HG02759 (cell line): ENCODE results near the gene HACD1.
"Not testable (repeated sequence)": the region's sequence is repeated elsewhere in the genome, so short reads cannot be mapped to it uniquely, and the experiment has no call there.

Source experiments
- ATAC-seq: cut with Tn5 transposase; IDR thresholded peaks from one replicate; pipeline ENCODE4 v1.9.1; 2021; ENCODE audit warnings: mild to moderate bottlenecking, moderate library complexity; ENCODE audit not compliant: unreplicated experiment

HACD1 gene

GRCh38 chr10:17643755-17644484 is 26.7 kb upstream of the HACD1 start, which contains the start of gene STAM:
TSS of gene STAM (plus strand) at chr10:17644151. CDS start at chr10:17644340, 189 bp downstream.
- peak; percentile 87 for ATAC-seq

GRCh38 chr10:17643339-17643754 is 26.2 kb upstream of the HACD1 start:
- peak; percentile 28 for ATAC-seq

- ATAC-seq: no peak
Measured at GRCh38 chr10:17640331-17640816, 23.2 kb upstream of the HACD1 start.

GRCh38 chr10:17637869-17638268 is 20.7 kb upstream of the HACD1 start:
- ATAC-seq: no peak

- ATAC-seq: no peak
Measured at GRCh38 chr10:17633353-17633752, 16.2 kb upstream of the HACD1 start.

DNA sequence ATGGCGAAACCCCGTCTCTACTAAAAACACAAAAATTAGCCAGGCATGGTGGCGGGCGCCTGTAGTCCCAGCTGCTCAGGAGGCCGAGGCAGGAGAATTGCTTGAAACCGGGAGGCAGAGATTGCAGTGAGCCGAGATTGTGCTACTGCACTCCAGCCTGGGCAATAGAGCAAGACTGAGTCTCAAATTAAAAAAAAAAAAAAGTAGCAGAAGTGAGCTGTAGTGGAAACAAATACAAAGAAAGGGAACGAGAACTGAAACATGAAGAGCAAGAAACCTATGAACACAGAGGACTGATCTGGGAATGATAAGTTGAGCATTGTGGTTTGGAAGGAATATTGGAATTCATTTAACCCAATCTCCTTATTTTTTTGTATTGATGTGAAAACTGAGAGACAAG is 15.4 kb upstream of the HACD1 start:
- ATAC-seq: not testable (repeated sequence)

DNA sequence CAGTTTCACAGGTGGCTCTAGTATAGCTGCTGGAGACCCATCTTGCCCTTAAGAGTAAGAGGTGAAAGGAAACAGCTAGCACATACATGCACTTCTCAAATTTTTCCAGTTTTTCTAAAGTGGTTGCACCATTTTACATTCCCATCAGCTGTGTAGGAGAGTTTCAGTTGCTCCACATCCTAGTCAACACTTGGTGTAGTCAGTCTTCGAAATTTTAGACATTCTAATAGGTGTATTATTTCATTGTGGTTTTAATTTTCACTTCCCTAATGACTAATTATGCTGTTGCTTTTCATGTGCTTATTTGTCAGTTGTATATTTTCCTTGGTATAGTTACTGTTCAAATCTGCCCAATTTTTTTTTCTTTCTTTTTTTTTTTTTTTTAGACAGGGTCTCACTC is 9.5 kb upstream of the HACD1 start:
- ATAC-seq: no peak

DNA sequence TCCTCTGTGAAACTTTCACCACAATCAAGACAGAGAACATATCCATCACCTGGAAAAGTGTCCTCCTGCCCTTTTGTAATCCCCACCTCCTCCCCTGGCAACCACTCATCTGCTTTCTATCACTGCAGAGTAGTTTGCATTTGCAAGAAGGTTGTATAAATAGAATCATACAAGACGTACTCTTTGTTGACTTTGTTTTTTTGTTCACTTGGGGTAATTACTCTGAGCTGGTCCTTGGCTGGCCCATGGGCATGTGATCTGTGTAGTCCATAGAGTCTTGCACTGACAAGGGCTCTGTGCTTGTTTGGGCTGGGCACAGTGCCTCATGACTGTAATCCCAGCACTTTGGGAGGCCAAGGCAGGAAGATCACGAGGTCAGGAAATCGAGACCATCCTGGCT is 7.8 kb upstream of the HACD1 start:
- no peak for ATAC-seq

DNA sequence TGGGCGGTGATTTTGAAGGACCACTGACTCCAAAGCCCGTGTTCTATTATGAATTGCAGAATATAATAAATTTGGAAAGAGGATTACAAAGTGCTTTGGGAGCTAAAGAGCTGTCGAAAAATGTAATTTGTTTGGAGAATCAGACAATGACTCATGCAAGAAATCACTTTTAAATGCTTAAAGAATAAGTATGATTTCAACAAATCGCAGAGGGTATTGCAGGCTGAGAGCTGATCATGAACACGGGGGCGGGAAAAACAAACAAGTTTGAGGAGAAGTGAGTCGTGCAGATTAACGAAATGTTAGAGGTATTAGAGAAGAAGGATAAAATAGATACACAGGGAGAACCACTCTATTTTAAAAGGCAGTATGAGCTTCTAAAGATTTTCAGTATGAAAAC is 4.9 kb upstream of the HACD1 start:
- ATAC-seq: no peak

DNA sequence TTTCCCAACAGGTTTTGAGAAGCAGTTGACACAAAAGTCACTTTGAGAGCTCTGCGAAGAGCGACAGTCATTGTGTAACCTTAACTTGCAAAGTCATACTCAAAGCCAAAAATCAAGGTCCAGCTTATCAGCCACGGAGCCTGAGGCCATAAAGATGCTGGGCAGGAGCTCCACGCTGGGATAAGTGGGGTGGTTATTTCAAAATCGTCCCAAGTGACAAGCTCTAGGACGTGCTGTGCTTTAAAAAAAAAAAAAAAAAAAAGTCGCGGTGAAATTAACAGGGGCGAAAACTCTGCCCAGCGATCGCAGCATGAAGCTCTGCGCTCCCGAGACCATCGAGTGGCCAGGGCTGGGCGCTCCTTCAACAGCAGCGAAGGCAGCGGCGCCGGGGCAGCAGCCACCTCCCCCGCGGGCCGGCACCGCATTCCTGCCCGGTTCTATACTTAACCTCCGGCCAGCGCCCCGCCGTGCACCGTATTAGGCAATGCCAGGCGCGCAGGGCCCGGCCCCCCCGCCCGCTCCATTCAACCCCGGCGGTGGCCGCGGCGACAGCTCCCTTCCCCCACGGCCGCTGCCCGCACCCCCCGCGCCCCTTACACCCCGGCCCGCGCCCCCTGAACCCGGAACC is 657 bp downstream of the HACD1 start:
- ATAC-seq: peak; percentile 52

DNA sequence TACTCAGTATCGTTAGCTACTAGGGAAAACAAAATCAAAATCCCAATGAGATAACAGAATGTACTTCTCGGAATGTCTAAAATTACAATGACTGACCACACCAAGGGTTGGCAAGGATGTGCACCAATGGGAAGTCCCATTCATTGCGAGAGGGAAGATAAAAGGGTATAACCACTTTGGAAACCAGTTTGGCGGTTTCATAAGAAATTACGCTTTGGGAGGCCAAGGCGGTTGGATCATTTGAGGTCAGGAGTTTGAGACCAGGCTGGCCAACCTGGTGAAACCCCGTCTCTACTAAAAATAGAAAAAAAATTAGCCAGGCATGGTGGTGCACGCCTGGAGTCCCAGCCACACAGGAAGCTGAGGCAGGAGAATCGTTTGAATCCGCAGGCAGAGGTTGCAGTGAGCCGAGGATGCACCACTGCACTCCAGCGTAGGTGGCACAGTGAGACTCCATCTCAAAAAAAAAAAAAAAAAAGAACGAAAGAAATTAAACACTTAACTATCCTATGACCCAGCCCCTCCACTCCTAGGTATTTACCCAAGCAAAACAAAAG is 7.6 kb downstream of the HACD1 start:
- ATAC-seq: no peak

DNA sequence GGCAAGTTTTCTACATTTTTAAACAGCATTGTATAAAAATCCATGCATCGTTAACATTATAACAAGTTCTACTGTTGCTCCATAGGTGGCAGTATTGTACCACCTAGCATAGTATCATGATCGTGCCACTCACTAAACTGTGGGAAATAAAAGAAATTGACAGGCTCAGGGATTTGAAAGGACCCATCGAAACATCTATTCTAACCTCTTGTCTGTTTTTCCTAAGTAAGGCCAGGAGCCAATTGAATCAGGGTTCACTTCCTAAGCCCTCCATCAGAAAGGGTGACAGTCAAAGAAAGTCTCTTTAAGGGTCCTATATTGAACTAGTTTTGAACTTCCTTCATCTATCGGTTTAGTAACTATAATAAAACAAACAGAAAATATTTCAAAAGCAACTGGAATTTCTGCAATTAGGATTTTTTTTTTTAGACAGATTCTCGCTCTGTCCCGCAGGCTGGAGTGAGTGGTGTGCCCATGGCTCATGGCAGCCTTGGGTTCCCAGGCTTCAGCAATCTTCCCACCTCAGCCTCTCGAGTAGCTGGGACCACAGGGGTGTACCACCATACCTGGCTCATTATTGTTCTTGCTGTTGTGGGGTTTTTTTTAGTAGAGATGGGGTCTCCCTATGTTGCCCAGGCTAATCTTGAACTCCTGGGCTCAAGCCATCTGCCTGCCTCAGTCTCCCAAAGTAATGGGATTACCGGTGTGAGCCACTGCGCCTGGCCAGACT is 9.4 kb downstream of the HACD1 start:
- peak; percentile 81 for ATAC-seq

GRCh38 chr10:17607060-17607459 is 10.1 kb downstream of the HACD1 start:
- ATAC-seq: no peak

DNA sequence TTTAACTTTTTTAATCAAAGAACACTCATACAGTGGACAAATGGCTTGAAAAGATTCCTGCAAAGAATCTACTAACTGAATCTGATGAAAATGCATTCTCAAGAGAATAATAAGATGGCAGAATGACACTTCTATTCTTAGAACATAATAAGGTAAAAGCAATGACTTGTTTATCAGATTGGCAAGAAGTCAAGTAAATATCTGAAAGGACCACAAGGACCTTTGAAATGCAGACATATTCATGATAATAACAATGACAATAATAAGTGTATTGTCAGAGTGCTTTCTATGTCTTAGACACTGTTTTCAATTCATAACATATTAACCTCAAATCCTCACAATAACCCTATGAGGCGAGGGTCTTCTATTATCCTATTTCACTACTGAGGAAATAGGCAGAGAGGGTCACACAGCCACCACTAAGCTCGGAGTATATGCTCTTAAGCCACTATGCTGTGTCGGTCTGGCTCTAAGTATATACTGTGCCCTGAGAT is 10.6 kb downstream of the HACD1 start:
- no peak for ATAC-seq

GRCh38 chr10:17605936-17606335 is 11.2 kb downstream of the HACD1 start:
- ATAC-seq: no peak

DNA sequence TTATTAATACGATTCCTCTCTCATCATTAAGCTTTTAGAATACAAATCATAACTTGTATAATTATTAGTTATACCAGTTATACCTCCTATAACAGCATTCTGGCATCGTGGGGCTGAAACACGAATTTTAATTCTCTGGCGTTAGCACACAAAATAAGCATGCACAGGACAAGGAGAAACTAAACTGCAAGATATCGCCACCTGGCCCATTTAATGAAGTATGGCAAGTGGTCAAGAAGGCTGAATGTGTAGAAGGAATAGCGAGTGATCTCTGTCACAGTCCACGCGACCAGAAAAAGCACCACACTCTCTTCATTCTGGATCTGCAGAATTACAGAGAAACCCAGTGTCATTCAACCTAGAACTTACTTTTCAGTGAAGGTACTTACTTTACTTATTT is 18.1 kb downstream of the HACD1 start:
- no peak for ATAC-seq

GRCh38 chr10:17597386-17597785 is 19.8 kb downstream of the HACD1 start:
- ATAC-seq: no peak

- ATAC-seq: no peak
Measured at GRCh38 chr10:17590969-17591645, 26.1 kb downstream of the HACD1 start.

GRCh38 chr10:17589316-17589715 is 27.9 kb downstream of the HACD1 start:
- ATAC-seq: not testable (repeated sequence)

GRCh38 chr10:17588420-17588819 is 28.8 kb downstream of the HACD1 start:
- no peak for ATAC-seq

DNA sequence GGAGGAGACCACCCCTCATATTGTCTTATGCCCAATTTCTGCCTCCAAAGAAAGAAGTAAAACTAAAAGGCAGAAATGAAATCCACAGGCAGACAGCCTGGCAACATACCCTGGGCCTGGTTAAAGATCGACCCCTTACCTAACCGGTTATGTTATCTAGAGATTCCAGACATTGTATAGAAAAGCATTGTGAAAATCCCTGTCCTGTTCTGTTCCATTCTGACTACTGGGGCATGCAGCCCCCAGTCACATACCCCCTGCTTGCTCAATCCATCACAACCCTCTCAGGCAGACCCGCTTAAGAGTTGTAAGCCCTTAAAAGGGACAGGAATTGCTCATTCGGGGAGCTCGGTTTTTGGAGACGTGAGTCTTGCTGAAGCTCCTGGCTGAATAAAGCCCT is 29.9 kb downstream of the HACD1 start:
- ATAC-seq: not testable (repeated sequence)
